Coronary artery (tissue), 2 donors: ENCODE results near the gene CTNNA3.
A peak's percentile ranks its signal among the peaks of the same experiment; 100 is the strongest.

Experiments used
- DNase-seq: peaks from one replicate; pipeline ENCODE4 v3.0.0-alpha.2; 2017; ENCODE audit warnings: low spot score
- H3K27ac ChIP-seq, 2 donors: fragments of 200-600 bp; sonication (generic); one replicate each; pipeline ENCODE4 v1.5.1; 2016 to 2019
- H3K4me3 ChIP-seq: fragments of 200-600 bp; sonication (generic); 2 replicates; pipeline ENCODE4 v1.5.1; 2016; ENCODE audit warnings: mild to moderate bottlenecking, moderate library complexity
- CTCF ChIP-seq: fragments of 200-600 bp; sonication (generic); IDR thresholded peaks from one replicate; pipeline ENCODE4 v1.5.1; 2019; ENCODE audit warnings: antibody characterized with exemption

CTNNA3 gene

GRCh38 chr10:67676208-67676825, 19.7 kb downstream of the CTNNA3 start:
- TF ChIP-seq CTCF = no peak
- Histone ChIP-seq H3K4me3 (no peak overlapping the region), H3K27ac (no peak overlapping the region)
- DNase-seq = no peak

- H3K27ac ChIP-seq = no peak overlapping the region
- DNase-seq = no peak
- no peak for TF ChIP-seq CTCF
- no peak overlapping the region for H3K4me3 ChIP-seq
Observed at GRCh38 chr10:67670401-67670800, 25.6 kb downstream of the CTNNA3 start.

- no peak for TF ChIP-seq CTCF
- Histone ChIP-seq H3K27ac (peak overlapping the region in 1 of 2 donors; percentile 41), H3K4me3 (no peak overlapping the region)
- DNase-seq = no peak
Observed at GRCh38 chr10:67669978-67670377, 26.0 kb downstream of the CTNNA3 start.

GRCh38 chr10:67668448-67668847, 27.5 kb downstream of the CTNNA3 start:
- no peak overlapping the region for H3K27ac ChIP-seq
- no peak for TF ChIP-seq CTCF
- no peak for DNase-seq
- H3K4me3 ChIP-seq = no peak overlapping the region

GRCh38 chr10:67667035-67667425, 29.0 kb downstream of the CTNNA3 start:
- TF ChIP-seq CTCF = no peak
- Histone ChIP-seq H3K4me3 (no peak overlapping the region), H3K27ac (peak overlapping the region in 1 of 2 donors; percentile 49)
- DNase-seq = no peak

- no peak for DNase-seq
- TF ChIP-seq CTCF = no peak
- H3K27ac ChIP-seq = peak overlapping the region; percentile 6 to 49
- no peak overlapping the region for H3K4me3 ChIP-seq
Observed at GRCh38 chr10:67666416-67667034, 29.5 kb downstream of the CTNNA3 start.

GRCh38 chr10:67665491-67665890, 30.5 kb downstream of the CTNNA3 start:
- peak overlapping the region; percentile 27 for H3K4me3 ChIP-seq
- DNase-seq = no peak
- peak overlapping the region; percentile 4 to 49 for H3K27ac ChIP-seq
- TF ChIP-seq CTCF = no peak
